Hepatocyte (in vitro differentiated cells): ENCODE results near the gene SERTAD3. TPM values are rescaled to one million over a fixed set of nuclear protein-coding genes. Genes with fewer than 3 reads are reported as not detected.
A peak's percentile ranks its signal among the peaks of the same experiment; 100 is the strongest.

ENCODE experiments used
- DNase-seq: peaks from one replicate; pipeline ENCODE4 v3.0.0-alpha.2; 2016; ENCODE audit warnings: low spot score
- H2AFZ ChIP-seq: fragments of 200-600 bp; sonication (generic); 2 replicates; pipeline ENCODE4 v1.6.0; 2016; ENCODE audit warnings: antibody characterized with exemption, mild to moderate bottlenecking
- H3K27ac ChIP-seq: fragments of 200-600 bp; sonication (generic); 2 replicates; pipeline ENCODE4 v1.5.1; 2016; ENCODE audit warnings: mild to moderate bottlenecking
- H3K27me3 ChIP-seq: fragments of 200-600 bp; sonication (generic); 2 replicates; pipeline ENCODE4 v1.6.1; 2016
- H3K36me3 ChIP-seq: fragments of 200-600 bp; sonication (generic); replicated peaks from 2 replicates; pipeline ENCODE4 v1.5.1; 2016; ENCODE audit warnings: low read depth; ENCODE audit not compliant: insufficient read depth
- H3K4me1 ChIP-seq: fragments of 200-600 bp; sonication (generic); 2 replicates; pipeline ENCODE4 v1.5.1; 2016; ENCODE audit warnings: mild to moderate bottlenecking, moderate library complexity; ENCODE audit not compliant: insufficient read depth
- H3K4me2 ChIP-seq: fragments of 200-600 bp; sonication (generic); 2 replicates; pipeline ENCODE4 v1.6.0; 2016
- H3K4me3 ChIP-seq: fragments of 200-600 bp; sonication (generic); 2 replicates; pipeline ENCODE4 v1.5.1; 2016; ENCODE audit warnings: mild to moderate bottlenecking
- H3K79me2 ChIP-seq: fragments of 200-600 bp; sonication (generic); 2 replicates; pipeline ENCODE4 v1.6.0; 2017; ENCODE audit warnings: mild to moderate bottlenecking
- H3K9me2 ChIP-seq: fragments of 200-600 bp; sonication (generic); replicated peaks from 2 replicates; pipeline ENCODE4 v1.6.0; 2017; ENCODE audit warnings: mild to moderate bottlenecking; ENCODE audit not compliant: insufficient read depth
- H3K9me3 ChIP-seq: fragments of 200-600 bp; sonication (generic); 2 replicates; pipeline ENCODE4 v1.5.1; 2016; ENCODE audit warnings: low read depth, mild to moderate bottlenecking
- H4K20me1 ChIP-seq: fragments of 200-600 bp; sonication (generic); 2 replicates; pipeline ENCODE4 v1.6.0; 2016; ENCODE audit warnings: mild to moderate bottlenecking; ENCODE audit not compliant: insufficient read depth, poor library complexity, severe bottlenecking
- EZH2 ChIP-seq: fragments of 200-600 bp; sonication (generic); IDR thresholded peaks from 2 replicates; pipeline ENCODE4 v1.6.1; 2016; ENCODE audit warnings: antibody characterized with exemption, mild to moderate bottlenecking, borderline replicate concordance
- EZH2phosphoT487 ChIP-seq: fragments of 200-600 bp; sonication (generic); IDR thresholded peaks from one replicate; pipeline ENCODE4 v1.6.1; 2018; ENCODE audit warnings: antibody characterized with exemption, mild to moderate bottlenecking, low read depth, moderate library complexity; ENCODE audit not compliant: unreplicated experiment, severe bottlenecking
- WGBS: methylation state at CpG from one replicate; pipeline ENCODE4 v1.1.6; 2016; ENCODE audit warnings: low lambda C conversion rate; ENCODE audit errors: missing lambda C conversion rate; 5-methylcytosine and 5-hydroxymethylcytosine counted together
- polyA plus RNA-seq: library from polyadenylated mRNA; unstranded; fragments of >200 nt; fragmentation: Nextera tagmentation; extraction: Ambion mirVana; gene quantifications from 2 replicates; pipeline ENCODE4 v1.2.1, GENCODE V29; 2016
- total RNA-seq: library from RNA; depleted of rRNA; stranded (reverse); fragments of >200 nt; gene quantifications from 2 replicates; pipeline ENCODE4 v1.2.3, GENCODE V29; 2014
- TF ChIP-seq, protein P1 (sequence below): fragments of 200-600 bp; sonication (generic); IDR thresholded peaks from 2 replicates; pipeline ENCODE4 v1.5.1; 2016; ENCODE audit warnings: antibody characterized with exemption, mild to moderate bottlenecking; ENCODE audit not compliant: poor library complexity

SERTAD3 gene
- total and polyA plus RNA-seq, 2 experiments from 2014 or later = 36.4 to 64.0 TPM

DNA sequence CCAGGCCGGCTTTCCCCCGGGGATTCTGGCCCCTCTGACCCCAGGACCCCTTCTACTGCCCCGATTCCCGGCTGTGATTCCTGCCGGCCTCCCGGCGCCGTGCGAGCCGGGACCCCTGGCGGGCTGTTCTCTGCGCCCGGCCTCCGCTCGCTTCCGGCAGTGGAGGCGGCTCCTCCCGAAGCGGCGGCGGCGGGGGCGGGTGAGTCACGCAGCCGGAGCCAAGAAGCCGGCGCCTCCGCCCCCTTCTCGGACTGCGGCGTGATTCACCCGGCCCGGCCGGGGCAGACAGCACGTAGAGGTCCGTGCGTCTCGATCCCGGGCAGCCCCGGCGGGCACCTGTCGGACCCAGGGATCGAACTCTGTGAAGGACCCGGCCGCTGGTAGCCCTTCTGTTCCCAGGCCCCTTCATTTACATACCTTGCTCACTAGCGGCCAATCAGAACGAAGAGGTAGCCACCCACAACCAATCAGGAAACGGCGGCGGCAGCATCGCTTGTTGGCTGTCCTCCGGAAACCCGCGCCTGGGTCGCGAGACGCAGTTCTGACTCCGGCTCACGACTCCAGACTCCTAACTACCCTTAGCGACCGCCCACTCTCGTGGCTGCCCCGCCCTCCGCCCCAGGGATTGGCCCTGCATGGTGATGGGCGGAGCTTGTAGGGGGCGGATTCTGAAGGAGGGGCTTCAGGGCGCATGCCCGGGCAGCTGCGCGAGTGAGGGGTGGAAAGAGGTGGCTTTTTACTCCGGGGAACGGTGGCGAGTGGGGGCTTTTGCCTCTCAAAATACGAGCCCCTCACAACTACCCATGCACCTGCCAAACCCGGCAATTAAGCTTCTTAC, 18.5 kb downstream of the SERTAD3 start, which contains the start of gene SERTAD1:
Gene SERTAD1, minus strand, starts transcription at position 543 of the 838 bp plus-strand sequence. CDS start 2,446 bp downstream, outside the sequence.
- WGBS = under 1% methylated on average over 69 of the region's 75 CpGs
- no peaks in the 10 kb centered on the region for H3K9me2 ChIP-seq
- peak within 1 kb of the TSS; percentile 95 for H3K4me2 ChIP-seq
- peak; percentile 100 for DNase-seq
- H3K4me1 ChIP-seq = peaks cover 13% of the 10 kb centered on the region
- H3K79me2 ChIP-seq = peaks cover 33% of the 10 kb centered on the region
- H3K4me3 ChIP-seq = peak within 1 kb of the TSS; percentile 39
- H3K27me3 ChIP-seq = no peaks in the 10 kb centered on the region
- H3K27ac ChIP-seq = peak within 1 kb of the TSS; percentile 99
- no peaks in the 10 kb centered on the region for H3K36me3 ChIP-seq
- H2AFZ ChIP-seq = peak within 1 kb of the TSS; percentile 55
- H4K20me1 ChIP-seq = no peaks in the 10 kb centered on the region
- no peaks in the 10 kb centered on the region for H3K9me3 ChIP-seq
- TF ChIP-seq, protein P1, sequence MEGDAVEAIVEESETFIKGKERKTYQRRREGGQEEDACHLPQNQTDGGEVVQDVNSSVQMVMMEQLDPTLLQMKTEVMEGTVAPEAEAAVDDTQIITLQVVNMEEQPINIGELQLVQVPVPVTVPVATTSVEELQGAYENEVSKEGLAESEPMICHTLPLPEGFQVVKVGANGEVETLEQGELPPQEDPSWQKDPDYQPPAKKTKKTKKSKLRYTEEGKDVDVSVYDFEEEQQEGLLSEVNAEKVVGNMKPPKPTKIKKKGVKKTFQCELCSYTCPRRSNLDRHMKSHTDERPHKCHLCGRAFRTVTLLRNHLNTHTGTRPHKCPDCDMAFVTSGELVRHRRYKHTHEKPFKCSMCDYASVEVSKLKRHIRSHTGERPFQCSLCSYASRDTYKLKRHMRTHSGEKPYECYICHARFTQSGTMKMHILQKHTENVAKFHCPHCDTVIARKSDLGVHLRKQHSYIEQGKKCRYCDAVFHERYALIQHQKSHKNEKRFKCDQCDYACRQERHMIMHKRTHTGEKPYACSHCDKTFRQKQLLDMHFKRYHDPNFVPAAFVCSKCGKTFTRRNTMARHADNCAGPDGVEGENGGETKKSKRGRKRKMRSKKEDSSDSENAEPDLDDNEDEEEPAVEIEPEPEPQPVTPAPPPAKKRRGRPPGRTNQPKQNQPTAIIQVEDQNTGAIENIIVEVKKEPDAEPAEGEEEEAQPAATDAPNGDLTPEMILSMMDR = peak; percentile 95
- TF ChIP-seq EZH2 (no peak), EZH2phosphoT487 (no peak)

DNA sequence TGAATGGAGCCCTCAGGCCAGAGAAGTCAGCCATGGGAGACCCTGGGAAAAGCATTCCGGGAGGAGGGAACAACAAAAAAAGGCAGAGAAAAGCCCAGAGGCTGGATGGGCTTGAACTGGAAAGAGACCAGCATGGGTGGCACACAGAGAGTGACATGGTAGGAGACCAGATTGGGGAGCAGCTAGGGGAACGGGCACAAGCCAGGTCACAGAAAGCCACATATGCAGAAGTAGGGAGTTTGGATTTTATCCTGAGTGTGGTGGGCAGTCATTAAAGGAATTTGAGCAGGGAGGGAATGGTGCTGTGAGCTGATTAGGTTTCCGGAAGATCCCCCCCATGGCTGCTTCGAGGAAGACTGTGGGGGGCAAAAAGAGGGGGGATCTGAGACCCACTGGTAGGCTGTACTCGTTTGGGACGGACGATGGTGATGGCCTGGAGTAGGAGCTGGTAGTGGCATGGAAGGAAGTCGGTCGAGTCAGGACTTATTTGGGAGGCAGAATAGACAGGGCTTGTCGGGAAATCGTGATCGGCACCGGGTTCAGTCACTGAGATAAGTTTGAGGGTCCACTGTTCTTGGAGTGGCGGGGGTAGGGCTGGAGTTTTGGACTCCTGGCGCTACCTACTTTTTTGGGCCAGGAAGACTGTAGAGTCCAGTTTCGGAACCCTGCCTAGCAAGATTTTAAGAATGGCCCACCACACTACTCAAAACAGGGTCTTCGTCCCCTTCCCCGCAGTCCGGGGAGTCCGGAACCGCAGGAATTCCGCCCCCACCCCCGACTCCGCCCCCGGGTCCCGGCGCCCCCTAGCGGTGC, 19.3 kb downstream of the SERTAD3 start:
- no peaks in the 10 kb centered on the region for H4K20me1 ChIP-seq
- peak overlapping the region; percentile 39 for H3K4me3 ChIP-seq
- no peaks in the 10 kb centered on the region for H3K27me3 ChIP-seq
- TF ChIP-seq, protein P1 = no peak
- no peak for TF ChIP-seq EZH2
- no peak for TF ChIP-seq EZH2phosphoT487
- no peaks in the 10 kb centered on the region for H3K9me3 ChIP-seq
- peak overlapping the region; percentile 95 for H3K4me2 ChIP-seq
- H3K9me2 ChIP-seq = no peaks in the 10 kb centered on the region
- peak overlapping the region; percentile 99 for H3K27ac ChIP-seq
- 2% methylated on average over 20 of the region's 28 CpGs for WGBS
- H3K79me2 ChIP-seq = peaks cover 33% of the 10 kb centered on the region
- H2AFZ ChIP-seq = peak overlapping the region; percentile 44
- DNase-seq = no peak
- H3K36me3 ChIP-seq = no peaks in the 10 kb centered on the region
- peaks cover 17% of the 10 kb centered on the region for H3K4me1 ChIP-seq

DNA sequence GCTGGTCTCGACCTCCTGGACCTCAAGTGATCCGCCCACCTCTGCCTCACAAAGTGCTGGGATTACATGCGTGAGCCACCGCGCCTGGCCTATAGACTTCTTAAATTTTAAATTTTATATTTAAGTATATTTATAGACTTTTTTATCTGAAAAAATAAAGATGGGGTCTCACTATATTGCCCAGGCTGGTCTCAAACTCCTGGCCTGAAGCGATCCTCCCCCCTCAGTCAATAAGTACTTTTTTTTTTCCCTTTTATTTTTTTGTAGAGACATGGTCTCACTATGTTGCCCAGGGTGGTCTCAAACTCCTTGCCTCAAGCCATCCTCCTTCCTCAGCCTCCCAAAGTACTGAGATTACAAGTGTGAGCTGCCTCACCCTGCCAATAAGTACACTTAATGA, 20.2 kb downstream of the SERTAD3 start:
- peak overlapping the region; percentile 95 for H3K4me2 ChIP-seq
- H3K79me2 ChIP-seq = peaks cover 33% of the 10 kb centered on the region
- no peaks in the 10 kb centered on the region for H3K27me3 ChIP-seq
- DNase-seq = no peak
- peak overlapping the region; percentile 39 for H3K4me3 ChIP-seq
- WGBS = 96% methylated on average over 6 of the region's 6 CpGs
- TF ChIP-seq, protein P1 = no peak
- TF ChIP-seq EZH2 = no peak
- no peaks in the 10 kb centered on the region for H3K36me3 ChIP-seq
- H3K4me1 ChIP-seq = peaks cover 17% of the 10 kb centered on the region
- no peak overlapping the region for H2AFZ ChIP-seq
- peak overlapping the region; percentile 99 for H3K27ac ChIP-seq
- H3K9me3 ChIP-seq = no peaks in the 10 kb centered on the region
- no peaks in the 10 kb centered on the region for H3K9me2 ChIP-seq
- no peaks in the 10 kb centered on the region for H4K20me1 ChIP-seq
